LNCAP (cell line): ENCODE measurements around the gene RNF146.

Experiments
- CTCF ChIP-seq: fragments of 450-650 bp; IDR thresholded peaks from 2 replicates; pipeline ENCODE4 v1.5.1; 2017; ENCODE audit warnings: mild to moderate bottlenecking

The RNF146 gene

GRCh38 chr6:127266178-127266891, at the start of gene RNF146:
Gene RNF146, plus strand, starts transcription at chr6:127266864. Its CDS starts 13,475 bp downstream, at chr6:127280339.
- TF ChIP-seq CTCF = peak; percentile 81

GRCh38 chr6:127219869-127220268, 46.8 kb upstream of the RNF146 start:
- TF ChIP-seq CTCF = no peak

GRCh38 chr6:127221201-127221600, 45.5 kb upstream of the RNF146 start:
- TF ChIP-seq CTCF = no peak

- no peak for TF ChIP-seq CTCF
Measured at GRCh38 chr6:127222418-127222817, 44.2 kb upstream of the RNF146 start.

GRCh38 chr6:127225497-127225896, 41.2 kb upstream of the RNF146 start:
- no peak for TF ChIP-seq CTCF

- TF ChIP-seq CTCF = no peak
Measured at GRCh38 chr6:127243501-127243900, 23.2 kb upstream of the RNF146 start.

- no peak for TF ChIP-seq CTCF
Measured at GRCh38 chr6:127247114-127248096, 19.3 kb upstream of the RNF146 start.
